H9 (cell line): ENCODE measurements around the gene NFS1. TPM values are rescaled to one million over a fixed set of nuclear protein-coding genes. Genes with fewer than 3 reads are reported as not detected.

Experiments used
- DNase-seq: peaks from one replicate; pipeline ENCODE4 v3.0.0-alpha.2; 2017
- H2AFZ ChIP-seq: one replicate; pipeline ENCODE4 v1.6.1; 2013; ENCODE audit warnings: mild to moderate bottlenecking, low read length, control low read depth, moderate library complexity
- H2AK5ac ChIP-seq: 2 replicates; pipeline ENCODE4 v1.6.1; 2013; ENCODE audit warnings: low read length, control low read depth, mixed read lengths; ENCODE audit not compliant: insufficient read length
- H2BK120ac ChIP-seq: one replicate; pipeline ENCODE4 v1.6.1; 2013; ENCODE audit warnings: low read depth, mild to moderate bottlenecking, low read length, control low read depth, inconsistent platforms; ENCODE audit not compliant: poor library complexity, severe bottlenecking
- H2BK12ac ChIP-seq: 2 replicates; pipeline ENCODE4 v1.6.1; 2013; ENCODE audit warnings: low read length, control low read depth, mixed read lengths, low read depth; ENCODE audit not compliant: insufficient read length
- H2BK15ac ChIP-seq: 2 replicates; pipeline ENCODE4 v1.6.1; 2013; ENCODE audit warnings: low read depth, low read length, control low read depth
- H2BK20ac ChIP-seq: one replicate; pipeline ENCODE4 v1.6.1; 2013; ENCODE audit warnings: low read depth, mild to moderate bottlenecking, low read length, control low read depth, inconsistent platforms; ENCODE audit not compliant: poor library complexity, severe bottlenecking
- H2BK5ac ChIP-seq: 2 replicates; pipeline ENCODE4 v1.6.1; 2013; ENCODE audit warnings: low read length, control low read depth, mixed read lengths; ENCODE audit not compliant: insufficient read length
- H3K14ac ChIP-seq: 2 replicates; pipeline ENCODE4 v1.6.1; 2013; ENCODE audit warnings: low read length, control low read depth; ENCODE audit not compliant: insufficient read depth
- H3K18ac ChIP-seq: 2 replicates; pipeline ENCODE4 v1.6.1; 2013; ENCODE audit warnings: low read depth, mild to moderate bottlenecking, mixed read lengths, low read length, control low read depth; ENCODE audit not compliant: insufficient read length
- H3K23ac ChIP-seq: 2 replicates; pipeline ENCODE4 v1.6.1; 2013; ENCODE audit warnings: low read length, control low read depth, mixed read lengths, low read depth; ENCODE audit not compliant: insufficient read length
- H3K23me2 ChIP-seq: 2 replicates; pipeline ENCODE4 v1.6.1; 2013; ENCODE audit warnings: low read depth, mild to moderate bottlenecking, mixed read lengths, low read length, control low read depth; ENCODE audit not compliant: insufficient read length, poor library complexity, severe bottlenecking
- H3K27ac ChIP-seq: 2 replicates; pipeline ENCODE4 v1.5.1; 2013; ENCODE audit warnings: low read length, control low read depth, mixed read lengths, low read depth; ENCODE audit not compliant: insufficient read length
- H3K27me3 ChIP-seq: 2 replicates; pipeline ENCODE4 v1.6.1; 2013; ENCODE audit warnings: low read length, control low read depth, inconsistent platforms; ENCODE audit not compliant: insufficient read depth
- H3K4ac ChIP-seq: 2 replicates; pipeline ENCODE4 v1.6.1; 2013; ENCODE audit warnings: low read depth, mild to moderate bottlenecking, control low read depth, inconsistent platforms, low read length, moderate library complexity
- H3K4me1 ChIP-seq: 2 replicates; pipeline ENCODE4 v1.6.1; 2013; ENCODE audit warnings: low read length, control low read depth, inconsistent platforms; ENCODE audit not compliant: insufficient read depth
- H3K4me2 ChIP-seq: 2 replicates; pipeline ENCODE4 v1.6.1; 2013; ENCODE audit warnings: low read length, control low read depth, mixed read lengths; ENCODE audit not compliant: insufficient read length, insufficient read depth
- H3K56ac ChIP-seq: 2 replicates; pipeline ENCODE4 v1.6.1; 2013; ENCODE audit warnings: low read depth, mild to moderate bottlenecking, mixed read lengths, low read length, control low read depth; ENCODE audit not compliant: insufficient read length
- H3K79me1 ChIP-seq: 2 replicates; pipeline ENCODE4 v1.6.1; 2013; ENCODE audit warnings: low read depth, mild to moderate bottlenecking, moderate library complexity, low read length, control low read depth, inconsistent platforms; ENCODE audit not compliant: insufficient read depth, poor library complexity, severe bottlenecking
- H3K79me2 ChIP-seq: 2 replicates; pipeline ENCODE4 v1.6.1; 2013; ENCODE audit warnings: low read length, control low read depth, inconsistent platforms; ENCODE audit not compliant: insufficient read depth
- H3K9ac ChIP-seq: 2 replicates; pipeline ENCODE4 v1.6.1; 2013; ENCODE audit warnings: low read length, control low read depth, mixed read lengths; ENCODE audit not compliant: insufficient read length; ENCODE audit errors: extremely low read depth
- H3K9me3 ChIP-seq: one replicate; pipeline ENCODE4 v1.6.1; 2013; ENCODE audit warnings: low read depth, low read length, inconsistent platforms; ENCODE audit not compliant: control insufficient read depth
- H3T11ph ChIP-seq: one replicate; pipeline ENCODE4 v1.6.1; 2013; ENCODE audit warnings: mild to moderate bottlenecking, low read length, control low read depth, inconsistent platforms
- H4K20me1 ChIP-seq: one replicate; pipeline ENCODE4 v1.6.1; 2013; ENCODE audit not compliant: control insufficient read depth, insufficient read length, insufficient read depth
- H4K5ac ChIP-seq: 2 replicates; pipeline ENCODE4 v1.6.1; 2013; ENCODE audit warnings: low read depth, mild to moderate bottlenecking, mixed read lengths, low read length, control low read depth; ENCODE audit not compliant: insufficient read length
- H4K8ac ChIP-seq: replicated peaks from 2 replicates; pipeline ENCODE4 v1.6.1; 2013; ENCODE audit warnings: low read length, control low read depth, mixed read lengths, low read depth; ENCODE audit not compliant: insufficient read length
- H4K91ac ChIP-seq: 2 replicates; pipeline ENCODE4 v1.6.1; 2013; ENCODE audit warnings: low read depth, mild to moderate bottlenecking, moderate library complexity, mixed read lengths, low read length, control low read depth; ENCODE audit not compliant: insufficient read length
- H3K27ac Mint-ChIP-seq, 3 experiments: 2 replicates in 2 of 3; 3 replicates in 1 of 3; pipeline ENCODE4 v1.8.0; 2020 to 2021; ENCODE audit warnings: mixed read lengths in 3 of 3, mild to moderate bottlenecking in 1 of 3, moderate library complexity in 1 of 3
- H3K27me3 Mint-ChIP-seq: 2 replicates; pipeline ENCODE4 v1.8.0; 2021; ENCODE audit warnings: low read depth, mild to moderate bottlenecking, moderate library complexity, mixed read lengths
- H3K36me3 Mint-ChIP-seq, 3 experiments: 2 replicates in 2 of 3; 3 replicates in 1 of 3; pipeline ENCODE4 v1.8.0; 2020 to 2021; ENCODE audit warnings: low read depth in 3 of 3, mixed read lengths in 3 of 3; ENCODE audit not compliant: insufficient read depth in 1 of 3
- H3K4me1 Mint-ChIP-seq, 2 experiments: 2 replicates each; pipeline ENCODE4 v1.8.0; 2020; ENCODE audit warnings: mixed read lengths in 2 of 2
- H3K4me3 Mint-ChIP-seq, 2 experiments: 2 replicates in 1 of 2; 3 replicates in 1 of 2; pipeline ENCODE4 v1.8.0; 2020 to 2021; ENCODE audit warnings: mild to moderate bottlenecking in 2 of 2, mixed read lengths in 2 of 2, moderate library complexity in 1 of 2
- H3K9me3 Mint-ChIP-seq, 2 experiments: 2 replicates in 1 of 2; 3 replicates in 1 of 2; pipeline ENCODE4 v1.8.0; 2020; ENCODE audit warnings: mild to moderate bottlenecking in 2 of 2, mixed read lengths in 2 of 2, moderate library complexity in 1 of 2
- CTCF ChIP-seq: fragments of 200-600 bp; sonication (generic); conservative IDR thresholded peaks from 3 replicates; pipeline ENCODE4 v1.8.0; 2021; ENCODE audit warnings: antibody characterized with exemption, mild to moderate bottlenecking
- WGBS: extraction: QIAGEN DNeasy Blood & Tissue Kit; methylation state at CpG from one replicate; pipeline ENCODE4 v1.1.7; 2013; ENCODE audit warnings: missing lambda C conversion rate, low lambda C conversion rate, mixed read lengths; ENCODE audit not compliant: insufficient read length; ENCODE audit errors: extremely low coverage; 5-methylcytosine and 5-hydroxymethylcytosine counted together
- total RNA-seq: library from RNA; stranded (reverse); gene quantifications from 2 replicates; pipeline ENCODE4 v1.2.1, GENCODE V29; 2021

Gene NFS1
- total RNA-seq, 1 experiment from 2014 or later, result 26.6 TPM

- H3K4me3 Mint-ChIP-seq, result no peak overlapping the region
- no peak for DNase-seq
- Histone ChIP-seq H2BK15ac (no peak overlapping the region), H2BK5ac (no peak overlapping the region), H3K79me2 (peaks cover 6% of the 10 kb centered on the region; the same call in 1 of the 2 replicates), H3K56ac (no peak overlapping the region), H3K18ac (no peak overlapping the region), H3K14ac (no peak overlapping the region), H4K8ac (no peak overlapping the region), H3K4ac (no peak overlapping the region), H4K20me1 (no peaks in the 10 kb centered on the region), H2BK20ac (no peak overlapping the region), H3K27ac (no peak overlapping the region), H3T11ph (no peak overlapping the region), H3K9ac (no peak overlapping the region), H3K27me3 (no peaks in the 10 kb centered on the region), H2BK120ac (no peak overlapping the region), H3K23me2 (no peaks in the 10 kb centered on the region), H2BK12ac (no peak overlapping the region), H3K79me1 (no peaks in the 10 kb centered on the region), H2AK5ac (no peak overlapping the region), H3K4me1 (peaks cover 1% of the 10 kb centered on the region; the same call in 1 of the 2 replicates), H2AFZ (no peak overlapping the region), H4K5ac (no peak overlapping the region), H3K9me3 (no peaks in the 10 kb centered on the region), H4K91ac (no peak overlapping the region), H3K4me2 (no peak overlapping the region), H3K23ac (no peak overlapping the region)
- TF ChIP-seq CTCF, result no peak
- no CpG with 5 or more reads among the region's 4 CpGs for WGBS
- H3K4me1 Mint-ChIP-seq, result peaks cover 21% of the 10 kb centered on the region in 2 experiments
- peak overlapping the region; percentile 41 to 62 (median 43); a peak in 5 of 7 replicates for H3K27ac Mint-ChIP-seq
- no peaks in the 10 kb centered on the region for H3K9me3 Mint-ChIP-seq
- H3K27me3 Mint-ChIP-seq, result no peaks in the 10 kb centered on the region
- peaks cover 6 to 22% (median 17%) of the 10 kb centered on the region in 3 experiments; a peak in 6 of 7 replicates for H3K36me3 Mint-ChIP-seq
These were observed 63.5 kb downstream of the NFS1 start for GRCh38 chr20:35635652-35636051.
